NB4 (cell line): ENCODE results near the gene DNAJC22.
A peak's percentile ranks its signal among the peaks of the same experiment; 100 is the strongest.

Source experiments
- CTCF ChIP-seq: IDR thresholded peaks from one replicate; pipeline ENCODE4 v1.5.1; 2012; ENCODE audit warnings: low read depth, low read length
- MAX ChIP-seq: IDR thresholded peaks from 2 replicates; pipeline ENCODE4 v1.6.1; 2011; ENCODE audit warnings: low read depth, low read length
- MYC ChIP-seq: IDR thresholded peaks from 2 replicates; pipeline ENCODE4 v1.6.1; 2011; ENCODE audit warnings: low read depth, low read length
- POLR2A ChIP-seq: IDR thresholded peaks from 2 replicates; pipeline ENCODE4 v1.6.1; 2011; ENCODE audit warnings: mild to moderate bottlenecking; ENCODE audit not compliant: insufficient read length; ENCODE audit errors: extremely low read depth

GRCh38 chr12:49366652-49367380, 20.1 kb downstream of the DNAJC22 start:
- TF ChIP-seq POLR2A (peak; percentile 85), CTCF (peak; percentile 17), MYC (no peak; the same call in none of the 2 replicates), MAX (no peak; the same call in 1 of the 2 replicates)
